ENCODE data around the gene SBK3. TPM values are rescaled to one million over a fixed set of nuclear protein-coding genes. Genes with fewer than 3 reads are reported as not detected.

SBK3 gene
- total and polyA plus RNA-seq, 8 donors: 0.20 to 6.2 (median 0.56) TPM; not detected in 3

DNA sequence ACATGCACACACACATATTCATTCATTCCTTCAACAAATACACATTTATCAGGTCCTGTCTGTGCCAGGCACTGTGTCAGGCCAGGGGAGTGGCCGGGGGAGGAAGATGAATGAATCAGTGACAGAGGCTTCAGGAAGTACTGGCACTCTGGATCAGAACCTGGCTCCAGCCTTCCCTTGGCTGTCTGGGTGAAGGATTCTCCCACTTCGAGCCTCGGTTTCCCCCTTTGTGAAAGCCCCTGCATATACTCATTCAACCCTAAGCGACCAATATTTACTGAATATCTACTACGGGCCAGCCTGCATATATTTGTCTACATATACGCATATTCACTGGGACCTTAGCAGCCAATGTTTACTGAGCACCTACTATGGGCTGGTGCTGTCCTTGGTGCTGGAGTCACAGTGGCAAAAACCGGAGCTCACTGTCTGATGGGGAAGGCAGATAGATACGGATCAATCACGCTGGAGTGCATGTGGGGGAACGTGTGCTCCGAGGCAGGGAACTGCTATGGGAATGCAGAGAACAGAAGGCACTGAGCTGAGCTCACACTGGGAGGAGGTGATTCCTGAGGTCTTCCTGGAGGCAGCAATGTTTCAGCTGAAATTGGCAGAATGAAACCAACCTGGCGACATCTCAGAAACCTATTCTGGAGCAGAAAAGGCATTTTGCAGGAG lies 35.9 kb upstream of the SBK3 start:
- intact Hi-C loops (cut with DNase I; ENCODE audit: low total_unique reads): no loop called here
- peak; percentile 40 to 43 for DNase-seq
- 13 to 29% (median 20%) methylated on average over 10 to 12 of the region's 12 CpGs for WGBS, 5 donors
- Histone ChIP-seq H3K4me1 (peaks cover 30 to 47% (median 41%) of the 10 kb centered on the region in 4 donors), H3K9me3 (no peaks in the 10 kb centered on the region), H3K36me3 (peaks cover 16 to 31% (median 29%) of the 10 kb centered on the region in 4 donors), H3K4me3 (peak overlapping the region; percentile 73 to 95 (median 82)), H3K27me3 (peaks cover 0 to 9% (median 0%) of the 10 kb centered on the region in 3 donors), H3K27ac (peak overlapping the region; percentile 92 to 96 (median 93))
- TF ChIP-seq EP300 (IDR thresholded peaks at IDR 0.05): no peak
- TF ChIP-seq, protein P1, sequence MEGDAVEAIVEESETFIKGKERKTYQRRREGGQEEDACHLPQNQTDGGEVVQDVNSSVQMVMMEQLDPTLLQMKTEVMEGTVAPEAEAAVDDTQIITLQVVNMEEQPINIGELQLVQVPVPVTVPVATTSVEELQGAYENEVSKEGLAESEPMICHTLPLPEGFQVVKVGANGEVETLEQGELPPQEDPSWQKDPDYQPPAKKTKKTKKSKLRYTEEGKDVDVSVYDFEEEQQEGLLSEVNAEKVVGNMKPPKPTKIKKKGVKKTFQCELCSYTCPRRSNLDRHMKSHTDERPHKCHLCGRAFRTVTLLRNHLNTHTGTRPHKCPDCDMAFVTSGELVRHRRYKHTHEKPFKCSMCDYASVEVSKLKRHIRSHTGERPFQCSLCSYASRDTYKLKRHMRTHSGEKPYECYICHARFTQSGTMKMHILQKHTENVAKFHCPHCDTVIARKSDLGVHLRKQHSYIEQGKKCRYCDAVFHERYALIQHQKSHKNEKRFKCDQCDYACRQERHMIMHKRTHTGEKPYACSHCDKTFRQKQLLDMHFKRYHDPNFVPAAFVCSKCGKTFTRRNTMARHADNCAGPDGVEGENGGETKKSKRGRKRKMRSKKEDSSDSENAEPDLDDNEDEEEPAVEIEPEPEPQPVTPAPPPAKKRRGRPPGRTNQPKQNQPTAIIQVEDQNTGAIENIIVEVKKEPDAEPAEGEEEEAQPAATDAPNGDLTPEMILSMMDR (IDR thresholded peaks at IDR 0.05): no peak
- no peak for TF ChIP-seq POLR2A (IDR thresholded peaks at IDR 0.05)
- TF ChIP-seq POLR2AphosphoS5 (IDR thresholded peaks at IDR 0.05): no peak

DNA sequence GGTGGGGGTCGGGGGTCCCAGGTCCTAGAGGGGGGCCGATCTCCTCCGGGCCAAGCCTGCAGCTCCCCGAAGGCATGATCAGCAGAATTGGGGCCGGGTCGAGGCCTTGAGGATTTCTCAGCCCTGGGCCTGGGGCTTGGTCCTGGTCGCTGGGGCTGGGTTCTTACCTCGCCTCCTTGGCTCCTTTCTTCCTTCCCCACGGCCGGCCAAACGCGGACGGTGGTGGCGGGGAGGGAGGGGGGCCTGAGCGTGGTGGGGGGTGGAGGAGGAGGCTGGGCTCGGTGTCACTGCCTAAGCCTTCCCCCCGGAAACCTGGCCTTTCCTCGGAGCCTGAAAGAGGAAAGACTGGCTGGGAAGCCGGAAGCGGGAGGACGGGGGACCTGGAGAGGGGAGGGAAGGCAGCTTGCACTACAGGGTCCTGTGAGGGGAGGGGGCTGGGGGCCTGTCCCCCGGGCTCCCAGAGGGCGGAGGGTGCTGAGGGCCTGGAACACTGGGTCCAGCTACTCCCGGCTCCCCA lies 35.3 kb upstream of the SBK3 start, which contains the start of gene ZNF579:
Gene ZNF579, minus strand, starts transcription at position 221 of the 517 bp plus-strand sequence. CDS start 1,209 bp downstream, outside the sequence.
- Histone ChIP-seq H3K9me3 (no peaks in the 10 kb centered on the region), H3K27me3 (peaks cover 0 to 3% (median 0%) of the 10 kb centered on the region in 3 donors), H3K4me3 (peak within 1 kb of the TSS; percentile 73 to 95 (median 82)), H3K36me3 (peaks cover 16 to 31% (median 29%) of the 10 kb centered on the region in 4 donors), H3K4me1 (peaks cover 24 to 41% (median 35%) of the 10 kb centered on the region in 4 donors), H3K27ac (peak within 1 kb of the TSS; percentile 92 to 96 (median 93))
- intact Hi-C loops (cut with DNase I; ENCODE audit: low total_unique reads): no loop called here
- peak; percentile 89 to 96 for DNase-seq
- WGBS, 5 donors: 0 to 2% (median 0%) methylated on average over 14 to 24 of the region's 24 CpGs
- TF ChIP-seq POLR2A (IDR thresholded peaks at IDR 0.05): no peak
- TF ChIP-seq POLR2AphosphoS5 (IDR thresholded peaks at IDR 0.05): peak; percentile 42 to 89 (median 45)
- TF ChIP-seq EP300 (IDR thresholded peaks at IDR 0.05): no peak
- TF ChIP-seq, protein P1 (IDR thresholded peaks at IDR 0.05): no peak

GRCh38 chr19:55579766-55580621 lies 34.7 kb upstream of the SBK3 start:
- 4 to 11% (median 10%) methylated on average over 15 to 20 of the region's 20 CpGs for WGBS, 5 donors
- no peak for TF ChIP-seq EP300 (IDR thresholded peaks at IDR 0.05)
- no peak for TF ChIP-seq POLR2AphosphoS5 (IDR thresholded peaks at IDR 0.05)
- TF ChIP-seq POLR2A (IDR thresholded peaks at IDR 0.05): no peak
- TF ChIP-seq, protein P1 (IDR thresholded peaks at IDR 0.05): no peak
- DNase-seq: peak in 1 of 2 donors; percentile 72
- Histone ChIP-seq H3K4me3 (peak overlapping the region; percentile 73 to 95 (median 82)), H3K27me3 (no peaks in the 10 kb centered on the region), H3K9me3 (no peaks in the 10 kb centered on the region), H3K27ac (peak overlapping the region; percentile 92 to 96 (median 93)), H3K4me1 (peaks cover 20 to 35% (median 31%) of the 10 kb centered on the region in 4 donors), H3K36me3 (peaks cover 16 to 31% (median 29%) of the 10 kb centered on the region in 4 donors)
- intact Hi-C loops (cut with DNase I; ENCODE audit: low total_unique reads): no loop called here

Measured in stomach (tissue), 9 donors.